HG03196 (cell line): ENCODE results near the gene TAF13.
"Not testable (repeated sequence)": the region's sequence is repeated elsewhere in the genome, so short reads cannot be mapped to it uniquely, and the experiment has no call there.

Source experiments
- ATAC-seq: cut with Tn5 transposase; IDR thresholded peaks from one replicate; pipeline ENCODE4 v1.9.1; 2021; ENCODE audit not compliant: unreplicated experiment

The TAF13 gene

GRCh38 chr1:109091839-109092193 is 16.0 kb upstream of the TAF13 start:
- no peak for ATAC-seq

GRCh38 chr1:109091078-109091838 is 15.5 kb upstream of the TAF13 start:
- peak; percentile 40 for ATAC-seq

- peak; percentile 89 for ATAC-seq
These were observed 14.6 kb upstream of the TAF13 start, which contains the start of gene TMEM167B for GRCh38 chr1:109090196-109091077. TMEM167B (plus strand) TSS chr1:109090764; CDS start chr1:109090873, 109 bp downstream.

GRCh38 chr1:109089242-109090015 is 13.6 kb upstream of the TAF13 start:
- ATAC-seq, result no peak

- ATAC-seq, result no peak
These were observed 9.0 kb upstream of the TAF13 start for GRCh38 chr1:109084563-109085517.

- ATAC-seq, result no peak
These were observed 8.1 kb upstream of the TAF13 start for GRCh38 chr1:109083923-109084322.

- no peak for ATAC-seq
These were observed 7.7 kb upstream of the TAF13 start for GRCh38 chr1:109083501-109083900.

- ATAC-seq, result no peak
These were observed 4.8 kb upstream of the TAF13 start for GRCh38 chr1:109080441-109081082.

GRCh38 chr1:109079240-109079622 is 3.4 kb upstream of the TAF13 start:
- ATAC-seq, result no peak

- ATAC-seq, result no peak
These were observed 2.5 kb upstream of the TAF13 start for GRCh38 chr1:109078317-109078716.

GRCh38 chr1:109069294-109069693 is 6.5 kb downstream of the TAF13 start:
- ATAC-seq, result no peak

GRCh38 chr1:109067883-109068282 is 7.9 kb downstream of the TAF13 start:
- ATAC-seq, result no peak

- no peak for ATAC-seq
These were observed 10.7 kb downstream of the TAF13 start for GRCh38 chr1:109065137-109065536.

GRCh38 chr1:109061183-109061582 is 14.6 kb downstream of the TAF13 start:
- ATAC-seq, result no peak

- ATAC-seq, result no peak
These were observed 15.1 kb downstream of the TAF13 start for GRCh38 chr1:109060707-109061106.

- ATAC-seq, result no peak
These were observed 16.8 kb downstream of the TAF13 start for GRCh38 chr1:109059026-109059425.

- ATAC-seq, result no peak
These were observed 19.7 kb downstream of the TAF13 start for GRCh38 chr1:109056064-109056463.

- not testable (repeated sequence) for ATAC-seq
These were observed 23.7 kb downstream of the TAF13 start for GRCh38 chr1:109052145-109052544.

GRCh38 chr1:109050228-109050995 is 25.4 kb downstream of the TAF13 start:
- ATAC-seq, result no peak
